SH-SY5Y (cell line): Measurements from ENCODE around the gene TSR3.

Source experiments
- GATA2 ChIP-seq: IDR thresholded peaks from 2 replicates; pipeline ENCODE4 v1.6.1; 2011; ENCODE audit warnings: mild to moderate bottlenecking, low read depth, low read length
- GATA3 ChIP-seq: IDR thresholded peaks from 2 replicates; pipeline ENCODE4 v1.6.1; 2011; ENCODE audit warnings: low read depth, mild to moderate bottlenecking, low read length, moderate library complexity

DNA sequence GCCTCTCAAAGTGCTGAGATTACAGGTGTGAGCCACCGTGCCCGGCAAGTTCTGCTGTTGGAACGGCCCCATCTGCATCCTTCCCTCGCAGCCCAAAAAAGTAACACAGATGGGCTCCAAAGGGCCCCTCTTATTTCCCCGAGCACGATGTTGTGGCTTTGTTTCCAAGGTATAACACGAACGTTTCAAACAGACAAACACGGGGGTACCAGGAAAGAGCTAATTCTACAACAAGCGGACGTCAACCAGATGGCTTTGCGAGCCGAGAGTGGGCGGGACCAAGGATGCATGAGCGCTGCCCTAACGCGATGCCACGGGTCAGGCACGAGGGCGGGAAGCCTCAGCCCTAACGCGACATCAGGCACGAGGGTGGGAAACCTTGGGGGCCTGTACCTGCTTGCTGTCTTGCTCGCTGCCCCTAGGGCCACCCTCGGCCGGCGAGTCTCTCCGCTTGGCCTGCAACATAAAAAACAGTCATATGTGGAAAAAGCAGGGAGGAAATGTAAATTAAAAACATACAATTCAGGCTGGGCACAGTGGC, 38.6 kb upstream of the TSR3 start:
- TF ChIP-seq GATA2 (no peak), GATA3 (no peak)
